Panc1 (cell line): ENCODE results near the gene OTULIN. TPM values are rescaled to one million over a fixed set of nuclear protein-coding genes. Genes with fewer than 3 reads are reported as not detected.

Experiments used
- ATAC-seq: fragments of 200-7000 bp; cut with Tn5 transposase; 2 replicates; pipeline ENCODE4 v1.9.1; 2020; ENCODE audit warnings: mild to moderate bottlenecking, moderate library complexity
- Bru-seq: library from RNA; stranded (reverse); fragments of 400-500 nt; gene quantifications from one replicate; lab custom pipeline; 2021; lab: Mats Ljungman, UMichigan
- BruChase-seq, 2 experiments: library from RNA; stranded (reverse); fragments of 400-500 nt; gene quantifications; one replicate each; lab custom pipeline; 2021; lab: Mats Ljungman, UMichigan
- BruUV-seq: library from RNA; stranded (reverse); fragments of 400-500 nt; replicated peaks from 2 replicates; lab custom pipeline; 2021; lab: Mats Ljungman, UMichigan
- CTCF ChIA-PET: fragments of 300-600 bp; sonication (Branson Sonifier 250); formaldehyde crosslinking; loops from one replicate; lab custom pipeline; 2022; ENCODE audit warnings: antibody characterized with exemption; lab: Charles Lee
- POLR2A ChIA-PET: fragments of 300-600 bp; sonication (Branson Sonifier 250); formaldehyde crosslinking; loops from one replicate; lab custom pipeline; 2022; ENCODE audit warnings: antibody characterized with exemption; lab: Charles Lee
- DNase-seq: peaks from one replicate; pipeline ENCODE4 v3.0.0-alpha.2; 2010; ENCODE audit warnings: low read depth, low spot score
- H3K27ac ChIP-seq: 2 replicates; pipeline ENCODE4 v1.5.1; 2011; ENCODE audit warnings: mild to moderate bottlenecking, low read length, inconsistent platforms
- H3K27me3 ChIP-seq: fragments of 200-500 bp; sonication (Bioruptor generic); 2 replicates; pipeline ENCODE4 v1.6.0; 2014; ENCODE audit warnings: low read length, inconsistent platforms; ENCODE audit not compliant: control insufficient read depth, insufficient read depth
- H3K36me3 ChIP-seq: fragments of 200-500 bp; sonication (Bioruptor generic); 2 replicates; pipeline ENCODE4 v1.5.1; 2014; ENCODE audit warnings: inconsistent platforms, mild to moderate bottlenecking, low read length, moderate library complexity; ENCODE audit not compliant: control insufficient read depth, insufficient read depth
- H3K4me1 ChIP-seq: 2 replicates; pipeline ENCODE4 v1.5.1; 2011; ENCODE audit warnings: inconsistent platforms, mild to moderate bottlenecking, low read length, moderate library complexity; ENCODE audit not compliant: control insufficient read depth, insufficient read depth
- H3K4me3 ChIP-seq, 2 experiments: 2 replicates each; pipeline ENCODE4 v1.5.1; 2011 to 2012; ENCODE audit warnings: low read depth in 2 of 2, low read length in 2 of 2, mild to moderate bottlenecking in 2 of 2, inconsistent platforms in 1 of 2, moderate library complexity in 1 of 2
- H3K9me3 ChIP-seq: fragments of 200-500 bp; sonication (Bioruptor generic); 2 replicates; pipeline ENCODE4 v1.5.1; 2014; ENCODE audit warnings: low read depth, mild to moderate bottlenecking, inconsistent platforms, low read length, moderate library complexity; ENCODE audit not compliant: control insufficient read depth, insufficient read depth
- POLR2AphosphoS5 ChIP-seq: IDR thresholded peaks from 2 replicates; pipeline ENCODE4 v1.6.1; 2012; ENCODE audit warnings: mild to moderate bottlenecking, low read depth, low read length, moderate library complexity
- SIN3A ChIP-seq: IDR thresholded peaks from 2 replicates; pipeline ENCODE4 v1.6.1; 2012; ENCODE audit warnings: low read depth, mild to moderate bottlenecking, low read length, moderate library complexity, borderline replicate concordance; ENCODE audit not compliant: insufficient read depth
- TCF7L2 ChIP-seq: IDR thresholded peaks from 2 replicates; pipeline ENCODE4 v1.6.1; 2011; ENCODE audit warnings: mild to moderate bottlenecking, low read depth, low read length, inconsistent platforms
- in situ Hi-C: cut with HindIII; loops from 2 replicates; pipeline ENCODE4 v1.10.0; 2016; ENCODE audit warnings: low sequenced_read_pairs, low pct_unique_long_range_greater_than_20kb
- intact Hi-C: fragments of 100-400 bp; cut with micrococcal nuclease; formaldehyde crosslinking; loops from one replicate; pipeline ENCODE4 v1.10.0; 2022; ENCODE audit not compliant: unreplicated experiment
- long read RNA-seq: library from polyadenylated mRNA; unstranded; transcript quantifications from one replicate; pipeline ENCODE4 v2.0.0, GENCODE V29; 2021; ENCODE audit not compliant: unreplicated experiment
- polyA plus RNA-seq: library from polyadenylated mRNA; unstranded; fragments of >200 nt; gene quantifications from one replicate; pipeline ENCODE4 v1.2.1, GENCODE V29; 2012; ENCODE audit warnings: missing spikeins; ENCODE audit not compliant: insufficient read length
- total RNA-seq: library from RNA; stranded (reverse); gene quantifications from one replicate; pipeline ENCODE4 v1.2.1, GENCODE V29; 2021; ENCODE audit not compliant: unreplicated experiment
- TF ChIP-seq, protein P1 (sequence below), 2 experiments: IDR thresholded peaks; 2 replicates each; pipeline ENCODE4 v1.6.1; 2011 to 2012; ENCODE audit warnings: low read depth in 2 of 2, control low read depth in 1 of 2, low read length in 1 of 2, mild to moderate bottlenecking in 1 of 2, moderate library complexity in 1 of 2; ENCODE audit not compliant: insufficient read depth in 1 of 2
- TF ChIP-seq, protein P2 (sequence below): fragments of 450-650 bp; IDR thresholded peaks from 2 replicates; pipeline ENCODE4 v1.5.1; 2017; ENCODE audit warnings: mild to moderate bottlenecking

Gene OTULIN
- total RNA-seq, result 40.1 TPM
- polyA plus RNA-seq, result 19.5 TPM
- Bru-seq, nascent RNA, result percentile 89 among the genes with signal in this experiment
- BruChase-seq, experiment 1, labeled RNA remaining after a 2-hour chase, result percentile 94 among the genes with signal in this experiment
- percentile 89 among the genes with signal in this experiment for BruChase-seq, experiment 2, labeled RNA remaining after a 6-hour chase
- long read RNA-seq, full-length matches to known transcripts, result 33 of 58 reads
- long read RNA-seq, partial matches to known transcripts, result 3 of 58 reads
- long read RNA-seq, other reads (novel, unspliced or antisense), result 22 of 58 reads

DNA sequence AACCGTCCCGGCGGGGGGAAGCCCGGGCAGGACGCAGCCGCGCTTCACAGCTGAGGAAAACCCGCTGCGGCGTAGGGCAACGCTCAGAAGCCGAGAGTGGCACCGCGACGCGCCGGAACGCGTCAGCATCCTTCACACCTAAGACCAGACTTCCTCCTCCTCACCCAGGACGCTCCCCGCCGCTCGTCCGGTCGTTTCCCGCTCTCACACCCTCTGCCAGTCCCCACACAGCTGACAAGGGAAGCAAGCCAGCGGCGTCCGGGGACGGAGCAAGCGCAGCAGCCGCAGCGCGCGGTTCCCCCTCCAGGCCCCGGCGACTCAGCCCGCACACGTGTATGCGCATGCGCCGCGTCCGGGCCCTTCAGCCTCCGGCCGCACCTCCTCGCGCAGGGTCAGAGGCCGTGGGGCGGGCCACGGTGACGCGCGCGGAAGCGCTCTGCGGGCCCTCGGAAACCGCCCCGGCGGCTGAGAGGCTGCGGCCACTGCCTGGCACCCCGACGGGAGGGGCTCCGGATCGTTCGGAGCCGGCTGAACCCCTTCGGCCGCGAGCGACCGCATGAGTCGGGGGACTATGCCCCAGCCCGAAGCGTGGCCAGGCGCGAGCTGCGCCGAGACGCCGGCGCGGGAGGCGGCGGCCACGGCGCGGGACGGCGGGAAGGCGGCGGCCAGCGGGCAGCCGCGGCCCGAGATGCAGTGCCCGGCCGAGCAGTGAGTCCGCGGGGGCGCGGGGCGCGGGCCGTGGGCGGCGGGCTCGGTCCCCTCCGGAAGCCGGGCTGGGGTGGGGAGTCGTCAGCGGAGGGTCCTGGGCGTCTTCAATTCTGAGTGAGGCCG is at the start of gene OTULIN:
OTULIN (plus strand) TSS at position 449 of the 831 bp plus-strand sequence; CDS start at position 557, 108 bp downstream.
- TF ChIP-seq, protein P1, sequence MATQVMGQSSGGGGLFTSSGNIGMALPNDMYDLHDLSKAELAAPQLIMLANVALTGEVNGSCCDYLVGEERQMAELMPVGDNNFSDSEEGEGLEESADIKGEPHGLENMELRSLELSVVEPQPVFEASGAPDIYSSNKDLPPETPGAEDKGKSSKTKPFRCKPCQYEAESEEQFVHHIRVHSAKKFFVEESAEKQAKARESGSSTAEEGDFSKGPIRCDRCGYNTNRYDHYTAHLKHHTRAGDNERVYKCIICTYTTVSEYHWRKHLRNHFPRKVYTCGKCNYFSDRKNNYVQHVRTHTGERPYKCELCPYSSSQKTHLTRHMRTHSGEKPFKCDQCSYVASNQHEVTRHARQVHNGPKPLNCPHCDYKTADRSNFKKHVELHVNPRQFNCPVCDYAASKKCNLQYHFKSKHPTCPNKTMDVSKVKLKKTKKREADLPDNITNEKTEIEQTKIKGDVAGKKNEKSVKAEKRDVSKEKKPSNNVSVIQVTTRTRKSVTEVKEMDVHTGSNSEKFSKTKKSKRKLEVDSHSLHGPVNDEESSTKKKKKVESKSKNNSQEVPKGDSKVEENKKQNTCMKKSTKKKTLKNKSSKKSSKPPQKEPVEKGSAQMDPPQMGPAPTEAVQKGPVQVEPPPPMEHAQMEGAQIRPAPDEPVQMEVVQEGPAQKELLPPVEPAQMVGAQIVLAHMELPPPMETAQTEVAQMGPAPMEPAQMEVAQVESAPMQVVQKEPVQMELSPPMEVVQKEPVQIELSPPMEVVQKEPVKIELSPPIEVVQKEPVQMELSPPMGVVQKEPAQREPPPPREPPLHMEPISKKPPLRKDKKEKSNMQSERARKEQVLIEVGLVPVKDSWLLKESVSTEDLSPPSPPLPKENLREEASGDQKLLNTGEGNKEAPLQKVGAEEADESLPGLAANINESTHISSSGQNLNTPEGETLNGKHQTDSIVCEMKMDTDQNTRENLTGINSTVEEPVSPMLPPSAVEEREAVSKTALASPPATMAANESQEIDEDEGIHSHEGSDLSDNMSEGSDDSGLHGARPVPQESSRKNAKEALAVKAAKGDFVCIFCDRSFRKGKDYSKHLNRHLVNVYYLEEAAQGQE (IDR thresholded peaks at IDR 0.05; ENCODE audit: insufficient read depth in 1 of 2, low read depth in 2 of 2, low read length in 1 of 2), result no peak
- peak; percentile 55; the same call in 1 of the 2 replicates for TF ChIP-seq SIN3A
- peak; percentile 29; the same call in 1 of the 2 replicates for TF ChIP-seq TCF7L2
- TF ChIP-seq POLR2AphosphoS5, result peak; percentile 93
- TF ChIP-seq, protein P2, sequence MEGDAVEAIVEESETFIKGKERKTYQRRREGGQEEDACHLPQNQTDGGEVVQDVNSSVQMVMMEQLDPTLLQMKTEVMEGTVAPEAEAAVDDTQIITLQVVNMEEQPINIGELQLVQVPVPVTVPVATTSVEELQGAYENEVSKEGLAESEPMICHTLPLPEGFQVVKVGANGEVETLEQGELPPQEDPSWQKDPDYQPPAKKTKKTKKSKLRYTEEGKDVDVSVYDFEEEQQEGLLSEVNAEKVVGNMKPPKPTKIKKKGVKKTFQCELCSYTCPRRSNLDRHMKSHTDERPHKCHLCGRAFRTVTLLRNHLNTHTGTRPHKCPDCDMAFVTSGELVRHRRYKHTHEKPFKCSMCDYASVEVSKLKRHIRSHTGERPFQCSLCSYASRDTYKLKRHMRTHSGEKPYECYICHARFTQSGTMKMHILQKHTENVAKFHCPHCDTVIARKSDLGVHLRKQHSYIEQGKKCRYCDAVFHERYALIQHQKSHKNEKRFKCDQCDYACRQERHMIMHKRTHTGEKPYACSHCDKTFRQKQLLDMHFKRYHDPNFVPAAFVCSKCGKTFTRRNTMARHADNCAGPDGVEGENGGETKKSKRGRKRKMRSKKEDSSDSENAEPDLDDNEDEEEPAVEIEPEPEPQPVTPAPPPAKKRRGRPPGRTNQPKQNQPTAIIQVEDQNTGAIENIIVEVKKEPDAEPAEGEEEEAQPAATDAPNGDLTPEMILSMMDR, result no peak
- Histone ChIP-seq H3K36me3 (no peaks in the 10 kb centered on the region), H3K4me1 (peaks cover 18% of the 10 kb centered on the region), H3K9me3 (no peaks in the 10 kb centered on the region), H3K4me3 (peak within 1 kb of the TSS; percentile 68 to 95), H3K27ac (peak within 1 kb of the TSS; percentile 88), H3K27me3 (no peaks in the 10 kb centered on the region)
- in situ Hi-C loops (no loop called here), intact Hi-C loops (no loop called here)
- ATAC-seq (peak; percentile 97), DNase-seq (peak; percentile 61)
- ChIA-PET POLR2A (interaction anchor here (0.6 kb wide), 1 partner anchor 711 kb away, joined by 5 read pairs; no protein-coding TSS in a partner anchor), CTCF (no interaction called here)
- BruUV-seq, result no TSS peak

DNA sequence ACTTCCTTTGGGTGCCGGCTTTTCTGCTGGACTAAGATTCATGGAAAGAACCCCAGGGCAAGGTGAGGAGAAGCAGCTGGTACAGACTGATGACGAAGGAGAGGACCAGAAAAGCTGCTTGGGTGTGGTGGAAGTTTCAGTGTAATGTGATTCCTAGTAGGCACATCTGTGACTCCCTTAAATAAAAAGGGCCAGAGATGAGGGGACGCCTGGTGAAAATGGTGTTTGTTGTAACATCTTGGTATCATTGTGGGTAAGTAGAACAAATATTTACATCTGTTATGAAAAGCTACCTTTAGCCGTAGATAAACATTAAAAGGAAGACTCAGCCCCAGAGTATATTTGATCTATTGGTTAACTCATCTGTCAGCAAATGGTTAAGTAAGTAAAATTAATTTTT is 49.2 kb upstream of the OTULIN start:
- intact Hi-C loops (no loop called here), in situ Hi-C loops (no loop called here)
- CTCF ChIA-PET, result interaction anchor here (0.7 kb wide), 1 partner anchor 234 kb away, joined by 3 read pairs; no protein-coding TSS in a partner anchor
- ATAC-seq (no peak), DNase-seq (no peak)
- no peaks in the 10 kb centered on the region for H3K9me3 ChIP-seq
- peaks cover 7% of the 10 kb centered on the region; the same call in 1 of the 2 replicates for H3K27me3 ChIP-seq
- no peaks in the 10 kb centered on the region; the same call in 1 of the 2 replicates for H3K36me3 ChIP-seq
- H3K4me3 ChIP-seq, result no peak overlapping the region
- no peak overlapping the region for H3K27ac ChIP-seq
- TF ChIP-seq, protein P1 (IDR thresholded peaks at IDR 0.05; ENCODE audit: insufficient read depth in 1 of 2, low read depth in 2 of 2, low read length in 1 of 2), result no peak
- TF ChIP-seq, protein P2, result no peak
- TF ChIP-seq SIN3A (no peak), POLR2AphosphoS5 (no peak), TCF7L2 (no peak)
- no peaks in the 10 kb centered on the region for H3K4me1 ChIP-seq
- POLR2A ChIA-PET, result no interaction called here
- BruUV-seq, result no TSS peak
